Right cardiac atrium (tissue), 5 donors: ENCODE results near the gene MIAT. TPM values are rescaled to one million over a fixed set of nuclear protein-coding genes. Genes with fewer than 3 reads are reported as not detected.
"Not testable (repeated sequence)": the region's sequence is repeated elsewhere in the genome, so short reads cannot be mapped to it uniquely, and the experiment has no call there.

Source experiments
- ATAC-seq, 2 donors: fragments of 200-7000 bp; cut with Tn5 transposase; one replicate each; pipeline versions ENCODE4 v1.8.0 to v1.9.1; 2020; ENCODE audit warnings: moderate library complexity in 2 of 2, mild to moderate bottlenecking in 1 of 2
- DNase-seq, 3 donors: peaks; one replicate each; pipeline ENCODE4 v3.0.0-alpha.2; 2020
- H3K27ac ChIP-seq: one replicate; pipeline ENCODE4 v1.5.1; 2013; ENCODE audit warnings: mild to moderate bottlenecking, low read length, control low read depth, moderate library complexity
- H3K27me3 ChIP-seq: one replicate; pipeline ENCODE4 v1.6.1; 2013; ENCODE audit not compliant: control insufficient read depth, insufficient read depth
- H3K4me1 ChIP-seq: one replicate; pipeline ENCODE4 v1.6.1; 2013; ENCODE audit warnings: low read length; ENCODE audit not compliant: control insufficient read depth, insufficient read depth
- H3K4me3 ChIP-seq: one replicate; pipeline ENCODE4 v1.5.1; 2013; ENCODE audit warnings: low read length, control low read depth
- H3K9me3 ChIP-seq: one replicate; pipeline ENCODE4 v1.6.1; 2013; ENCODE audit warnings: low read length; ENCODE audit not compliant: control insufficient read depth
- WGBS: extraction: QIAGEN DNeasy Blood & Tissue Kit; methylation state at CpG from one replicate; pipeline ENCODE4 v1.1.7; 2013; 5-methylcytosine and 5-hydroxymethylcytosine counted together
- intact Hi-C, 4 donors: fragments of 100-400 bp; cut with DNase I; formaldehyde crosslinking; loops; one replicate each; pipeline versions ENCODE4 v1.11.0 to v1.14.0; 2022 to 2023
- long read RNA-seq, 4 donors: library from polyadenylated mRNA; unstranded; transcript quantifications; one replicate each; pipeline ENCODE4 v2.0.0, GENCODE V29; 2020 to 2021
- polyA plus RNA-seq: library from polyadenylated mRNA; stranded (reverse); fragments of 200-250 nt; gene quantifications from one replicate; pipeline ENCODE4 v1.2.3, GENCODE V29; 2013
- total RNA-seq, 4 donors: library from RNA; stranded (reverse); fragmentation: NEBNext Ultra II Directional; extraction: Animal tissue kit (Norgen Biotek cat#: 25700); gene quantifications; one replicate each; pipeline ENCODE4 v1.2.1, GENCODE V29; 2021
- donor health status: healthy with polysubstance abuse.
- donor health status: DM: no; HTN: yes; CAD: no.
- donor health status: DM: no; HTN: no; CAD: no.
- donor health status: DM: no; HTN: yes; CAD: no; lungs with severe emphysema.
- donor health status: DM: yes; HTN: yes; CAD: no.

MIAT gene
- 1 to 10 TPM; 1.3 to 2.7 (median 1.5) TPM for total RNA-seq
- polyA plus RNA-seq, result 0.45 TPM
- long read RNA-seq, donor 1, partial matches to known transcripts, result 1 of 1 reads
- long read RNA-seq, donor 1, other reads (novel, unspliced or antisense), result 0 of 1 reads
- long read RNA-seq, donor 2, result 0 reads
- long read RNA-seq, donor 3, full-length matches to known transcripts, result 1 of 3 reads
- long read RNA-seq, donor 3, partial matches to known transcripts, result 0 of 3 reads
- long read RNA-seq, donor 3, other reads (novel, unspliced or antisense), result 2 of 3 reads
- long read RNA-seq, donor 4, result 0 reads

DNA sequence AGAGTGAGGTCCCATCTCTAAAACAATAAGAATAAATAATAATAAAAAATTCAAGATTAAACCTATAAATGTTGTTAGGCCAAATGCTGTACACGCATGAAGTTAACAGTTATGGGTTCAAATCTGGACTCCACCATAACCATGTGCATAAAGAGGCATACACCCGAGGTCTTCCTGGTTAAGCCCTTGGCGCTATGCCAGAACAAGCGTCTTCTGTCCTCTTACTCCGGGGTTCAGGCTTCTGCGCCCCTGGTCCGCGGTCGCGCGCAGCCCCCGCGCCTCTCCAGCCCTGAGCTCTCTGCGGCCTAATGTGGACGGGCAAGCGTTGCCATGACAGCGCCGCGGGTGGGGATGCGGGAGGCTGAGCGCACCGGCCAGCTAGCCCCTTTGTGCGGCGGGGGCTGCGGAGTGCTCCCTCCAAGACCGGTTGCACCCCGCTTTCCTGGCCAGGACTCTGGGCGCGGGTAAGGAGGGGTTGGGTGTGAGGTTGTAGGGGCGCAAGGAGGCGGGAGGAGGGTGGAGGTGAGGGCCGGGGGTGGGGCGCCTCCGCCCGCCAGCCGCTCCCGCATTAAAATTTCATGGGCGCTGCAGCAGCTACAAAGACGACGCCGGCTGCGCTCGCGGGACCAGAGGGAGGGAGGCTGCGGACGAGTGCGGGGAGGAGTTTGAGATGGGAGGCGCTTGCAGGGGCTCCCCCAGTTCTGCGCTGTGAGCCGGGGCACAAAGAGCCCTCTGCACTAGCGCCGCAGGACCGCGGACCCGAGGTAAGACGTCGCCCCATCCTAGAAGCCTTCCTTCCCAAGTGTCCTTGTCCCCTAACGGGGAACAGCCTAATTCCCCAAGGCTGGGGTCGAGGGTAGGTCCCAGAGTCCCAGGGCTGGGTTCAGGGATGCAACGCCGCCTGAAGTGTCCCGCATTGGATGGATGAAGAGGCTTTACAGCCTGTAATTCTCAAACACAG, at the start of gene MIAT:
Gene MIAT (plus strand): TSS at position 698 of the 961 bp plus-strand sequence.
- Histone ChIP-seq H3K4me3 (peak within 1 kb of the TSS; percentile 26), H3K27me3 (no peaks in the 10 kb centered on the region), H3K4me1 (no peaks in the 10 kb centered on the region), H3K9me3 (no peaks in the 10 kb centered on the region), H3K27ac (no peak within 1 kb of the TSS)
- intact Hi-C loops, result no loop called here
- WGBS, result 2% methylated on average over 62 of the region's 62 CpGs
- ATAC-seq (peak; percentile 50 to 53), DNase-seq (peak in 1 of 3 donors; percentile 30)

DNA sequence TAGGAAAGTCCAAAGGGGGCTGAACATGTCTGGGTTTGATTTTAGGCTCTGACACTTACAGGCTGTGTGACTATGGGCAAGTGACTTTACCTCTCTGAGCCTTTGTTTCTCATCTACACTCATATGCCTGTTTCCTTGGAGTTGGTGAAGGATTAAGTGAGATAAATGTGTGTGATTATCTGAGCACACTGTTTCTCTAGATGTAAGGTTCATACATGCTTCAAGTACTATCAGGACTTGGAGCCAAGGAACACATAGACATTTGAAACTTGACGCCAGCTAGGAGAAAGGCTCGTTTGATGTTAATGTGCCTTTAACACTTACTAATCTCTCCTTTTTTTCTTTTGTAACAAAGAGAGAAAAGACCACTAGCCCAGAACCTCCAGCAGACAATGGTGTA, 49.3 kb upstream of the MIAT start:
- WGBS, result 25% methylated on average over 2 of the region's 2 CpGs
- DNase-seq, result no peak
- intact Hi-C loops, result no loop called here
- Histone ChIP-seq H3K4me3 (no peak overlapping the region), H3K9me3 (no peaks in the 10 kb centered on the region), H3K27ac (no peak overlapping the region), H3K27me3 (no peaks in the 10 kb centered on the region), H3K4me1 (no peaks in the 10 kb centered on the region)
- no peak for ATAC-seq

DNA sequence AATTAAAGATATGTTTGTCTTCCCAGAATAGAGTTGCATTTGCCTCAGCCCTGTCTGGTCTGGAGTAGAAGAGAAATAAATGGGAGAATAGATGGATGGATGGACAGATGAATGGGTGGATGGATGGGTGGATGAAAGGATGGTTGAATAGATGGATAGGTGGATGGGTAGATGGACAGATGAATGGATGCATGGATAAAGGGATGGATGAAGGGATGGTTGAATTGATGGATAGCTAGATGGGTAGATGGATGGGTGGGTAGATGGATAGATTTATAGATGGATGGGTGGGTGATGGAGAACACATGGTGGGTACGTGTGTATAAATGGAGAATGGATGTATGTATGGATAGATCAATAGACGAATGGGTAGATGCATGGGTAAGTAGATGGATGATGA, 48.1 kb upstream of the MIAT start:
- 89% methylated on average over 2 of the region's 2 CpGs for WGBS
- Histone ChIP-seq H3K4me3 (no peak overlapping the region), H3K9me3 (no peaks in the 10 kb centered on the region), H3K4me1 (no peaks in the 10 kb centered on the region), H3K27me3 (no peaks in the 10 kb centered on the region), H3K27ac (no peak overlapping the region)
- DNase-seq (no peak), ATAC-seq (no peak)
- intact Hi-C loops, result no loop called here

DNA sequence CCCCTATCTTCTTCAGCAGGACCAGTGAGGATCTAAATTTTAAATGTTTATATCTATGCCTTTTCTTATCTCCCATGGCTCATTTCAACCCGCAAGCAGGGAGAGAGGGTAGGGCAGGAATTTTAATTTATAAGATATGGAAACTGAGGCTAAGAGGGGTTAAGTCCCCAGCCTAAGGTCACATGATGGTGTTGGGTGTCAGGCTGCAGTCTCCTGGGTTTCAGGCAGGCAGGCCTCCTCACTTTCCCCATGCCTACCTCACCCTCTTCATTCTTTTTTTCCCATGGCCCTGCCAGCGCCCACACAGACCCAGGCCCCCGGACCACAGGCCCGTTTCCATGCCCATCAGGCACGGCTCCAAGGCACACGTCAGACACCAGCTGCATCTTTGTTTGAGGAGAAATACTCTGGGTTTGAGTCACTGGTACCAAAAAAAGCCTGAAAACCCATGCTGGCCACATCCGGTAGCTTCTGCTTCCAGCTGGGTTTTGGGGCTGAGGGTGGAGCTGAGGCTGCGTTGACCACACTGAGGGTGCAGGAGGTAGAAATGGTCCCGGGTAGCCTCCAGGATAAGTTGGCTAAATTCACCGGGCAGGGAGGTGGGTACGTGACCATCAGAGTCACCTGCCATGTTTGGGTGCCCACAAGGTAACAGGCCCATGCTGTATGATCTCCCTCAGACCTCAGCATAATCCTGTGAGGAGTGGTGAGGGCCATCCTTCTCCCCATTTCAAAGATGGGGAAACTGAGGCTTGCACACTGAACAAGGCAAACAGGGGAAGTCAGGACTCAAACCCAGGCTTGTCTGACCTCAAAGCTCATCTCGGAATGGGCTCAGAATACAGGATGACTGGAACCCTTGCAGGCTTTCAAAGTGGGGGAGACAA, 47.1 kb upstream of the MIAT start:
- Histone ChIP-seq H3K4me3 (no peak overlapping the region), H3K9me3 (no peaks in the 10 kb centered on the region), H3K27ac (no peak overlapping the region), H3K4me1 (no peaks in the 10 kb centered on the region), H3K27me3 (no peaks in the 10 kb centered on the region)
- 63% methylated on average over 12 of the region's 12 CpGs for WGBS
- DNase-seq (no peak), ATAC-seq (no peak)
- intact Hi-C loops, result no loop called here

DNA sequence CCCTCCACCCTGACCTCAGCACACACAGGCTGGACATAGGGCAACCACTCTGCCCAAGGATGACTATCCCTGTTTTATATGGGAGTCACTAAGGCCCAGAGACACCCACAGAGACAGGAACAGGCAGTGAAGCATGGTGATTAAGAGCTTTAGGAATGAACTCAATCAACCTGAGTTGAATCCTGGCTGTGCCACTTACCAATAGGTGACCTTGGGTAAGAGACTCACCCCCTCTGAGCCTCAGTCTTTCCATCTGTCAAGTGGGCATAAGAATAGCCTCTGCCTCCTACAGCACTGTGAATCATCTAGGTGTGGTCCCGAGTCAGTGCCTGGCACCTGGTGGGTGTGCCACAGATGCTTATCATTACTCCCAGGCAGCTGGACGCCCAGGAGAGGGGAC, 46.4 kb upstream of the MIAT start:
- Histone ChIP-seq H3K9me3 (no peaks in the 10 kb centered on the region), H3K4me1 (no peaks in the 10 kb centered on the region), H3K27ac (no peak overlapping the region), H3K27me3 (no peaks in the 10 kb centered on the region), H3K4me3 (no peak overlapping the region)
- DNase-seq, result no peak
- peak in 1 of 2 donors; percentile 19 for ATAC-seq
- intact Hi-C loops, result no loop called here
- WGBS, result 80% methylated on average over 2 of the region's 2 CpGs

DNA sequence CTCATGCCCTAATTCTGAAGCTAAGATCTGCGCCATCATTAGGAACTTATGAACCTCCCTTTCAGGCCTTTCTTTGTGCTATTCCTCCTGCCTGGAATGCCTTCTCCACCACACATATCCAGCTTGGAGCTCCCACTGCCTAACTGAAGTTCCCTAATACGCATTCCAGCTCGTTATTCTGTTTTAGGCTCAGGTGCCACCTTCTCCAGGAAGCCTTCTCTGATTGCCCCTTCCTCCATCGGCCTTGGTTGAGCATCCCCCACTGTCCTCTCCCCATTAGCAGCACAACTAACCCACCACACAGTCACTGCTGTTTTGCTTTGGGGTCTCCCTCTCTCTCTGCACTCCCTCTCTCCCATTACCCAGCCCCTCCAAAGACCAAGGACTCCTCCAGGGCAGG, 44.7 kb upstream of the MIAT start:
- ATAC-seq (no peak), DNase-seq (no peak)
- Histone ChIP-seq H3K9me3 (no peaks in the 10 kb centered on the region), H3K27ac (no peak overlapping the region), H3K4me3 (no peak overlapping the region), H3K27me3 (no peaks in the 10 kb centered on the region), H3K4me1 (no peaks in the 10 kb centered on the region)
- WGBS, result 85% methylated on average over 4 of the region's 4 CpGs
- intact Hi-C loops, result no loop called here

DNA sequence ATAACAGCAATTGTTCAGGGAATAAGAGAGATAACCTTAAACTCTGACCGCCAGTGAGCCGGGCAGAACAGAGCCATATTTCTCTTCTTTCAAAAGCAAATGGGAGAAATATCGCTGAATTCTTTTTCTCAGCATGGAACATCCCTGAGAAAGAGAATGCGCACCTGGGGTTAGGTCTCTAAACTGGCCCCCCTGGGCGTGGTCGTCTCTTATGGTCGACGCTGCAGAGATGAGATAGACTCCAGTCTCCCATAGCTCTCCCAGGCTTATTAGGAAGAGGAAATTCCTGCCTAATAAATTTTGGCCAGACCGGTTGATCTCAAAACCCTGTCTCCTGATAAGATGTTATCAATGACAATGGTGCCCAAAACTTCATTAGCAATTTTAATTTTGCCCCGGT, 43.6 kb upstream of the MIAT start:
- H3K4me1 ChIP-seq, intact Hi-C loops, H3K4me3 ChIP-seq, H3K27me3 ChIP-seq, H3K9me3 ChIP-seq, H3K27ac ChIP-seq, DNase-seq, ATAC-seq: not testable (repeated sequence)
- 10% methylated on average over 10 of the region's 10 CpGs for WGBS

DNA sequence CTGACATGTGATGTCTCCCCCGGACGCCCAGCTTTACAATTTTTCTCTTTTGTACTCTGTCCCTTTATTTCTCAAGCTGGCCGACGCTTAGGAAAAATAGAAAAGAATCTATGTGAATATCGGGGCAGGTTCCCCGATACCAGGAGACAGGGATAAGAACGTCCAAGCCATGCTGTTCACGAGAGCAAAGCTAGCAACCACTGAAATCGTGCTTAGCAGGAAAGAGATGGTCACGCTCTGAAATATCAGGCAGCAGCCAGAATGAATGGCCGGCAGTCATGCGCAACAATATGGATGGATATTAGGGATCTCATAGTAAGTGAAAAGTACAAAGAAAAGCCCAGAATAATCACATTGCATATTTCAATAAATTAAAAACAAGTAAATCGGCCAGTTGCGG, 43.1 kb upstream of the MIAT start:
- Histone ChIP-seq H3K27ac (no peak overlapping the region), H3K9me3 (no peaks in the 10 kb centered on the region), H3K4me3 (no peak overlapping the region), H3K27me3 (no peaks in the 10 kb centered on the region), H3K4me1 (no peaks in the 10 kb centered on the region)
- intact Hi-C loops, result no loop called here
- no peak for ATAC-seq
- 41% methylated on average over 14 of the region's 14 CpGs for WGBS
- no peak for DNase-seq

DNA sequence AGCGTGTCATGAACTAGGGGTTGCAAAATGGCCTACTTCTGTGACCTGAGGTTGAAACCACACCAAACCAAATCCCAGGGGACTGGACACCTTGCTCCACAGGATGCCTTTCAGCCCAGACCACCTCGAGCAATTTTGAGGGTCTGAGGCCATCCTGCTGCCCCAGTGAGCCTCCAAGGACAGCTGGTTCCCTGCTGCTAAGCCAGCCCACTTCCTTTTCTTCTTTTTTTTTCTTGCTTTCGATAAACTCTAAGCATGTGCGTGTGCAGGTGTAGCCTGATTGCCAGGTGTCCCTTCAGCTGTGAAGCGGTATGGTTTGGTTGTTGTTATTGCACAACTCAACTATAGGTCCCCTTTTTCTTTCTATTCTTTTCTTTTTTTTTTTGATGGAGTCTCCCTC, 42.2 kb upstream of the MIAT start:
- WGBS, result 54% methylated on average over 5 of the region's 5 CpGs
- DNase-seq, result no peak
- no peak for ATAC-seq
- no peaks in the 10 kb centered on the region for H3K4me1 ChIP-seq
- H3K4me3 ChIP-seq, result no peak overlapping the region
- H3K27me3 ChIP-seq, result no peaks in the 10 kb centered on the region
- no peaks in the 10 kb centered on the region for H3K9me3 ChIP-seq
- H3K27ac ChIP-seq, result no peak overlapping the region
- intact Hi-C loops, result no loop called here

DNA sequence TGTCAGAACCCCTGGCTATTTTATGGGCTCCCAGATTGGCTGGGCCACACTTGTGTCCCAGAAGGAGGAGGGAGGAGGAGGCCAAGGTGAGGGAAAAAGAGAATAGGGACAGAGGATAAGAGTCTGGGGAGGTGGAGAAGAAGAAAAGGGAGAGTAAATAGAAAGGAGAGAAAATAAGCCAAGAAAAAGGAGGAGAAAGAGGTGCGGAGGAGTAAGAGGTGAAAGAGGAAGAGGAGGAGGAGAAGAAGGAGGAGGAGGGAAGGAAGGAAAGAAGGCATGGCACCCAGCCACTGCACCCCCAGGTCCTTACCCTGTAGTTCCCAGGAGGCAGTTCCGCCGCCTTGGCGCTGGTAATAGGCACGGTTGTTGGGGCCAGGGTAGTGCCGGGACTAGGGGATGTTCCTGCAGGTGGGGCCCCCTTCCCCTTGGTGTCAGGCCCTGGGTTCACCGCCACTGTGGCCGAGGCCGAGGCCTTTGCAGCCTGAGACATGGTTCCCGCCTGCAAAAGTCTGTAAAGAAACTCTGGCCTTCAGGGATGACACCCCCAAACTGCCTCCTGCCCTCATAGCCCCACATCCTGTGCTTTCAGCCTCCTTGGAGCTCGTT, 41.5 kb upstream of the MIAT start:
- H3K9me3 ChIP-seq, result no peaks in the 10 kb centered on the region
- H3K4me1 ChIP-seq, result no peaks in the 10 kb centered on the region
- DNase-seq, result no peak
- intact Hi-C loops, result no loop called here
- no peak overlapping the region for H3K4me3 ChIP-seq
- no peak for ATAC-seq
- WGBS, result 64% methylated on average over 11 of the region's 11 CpGs
- H3K27ac ChIP-seq, result no peak overlapping the region
- no peaks in the 10 kb centered on the region for H3K27me3 ChIP-seq
